Small intestine (tissue), 7 donors: ENCODE data around the gene FBXL17. TPM values are rescaled to one million over a fixed set of nuclear protein-coding genes. Genes with fewer than 3 reads are reported as not detected.

ENCODE experiments used
- DNase-seq, 2 donors: peaks; one replicate each; pipeline versions ENCODE4 v3.0.0 to v3.0.0-alpha.2; 2013
- FAIRE-seq: peaks from 2 replicates; lab custom pipeline; 2012; peaks lifted over from hg19 to GRCh38; lab: Jason Lieb, UNC
- H3K27ac ChIP-seq, 3 donors: one replicate each; pipeline ENCODE4 v1.5.1; 2013; ENCODE audit warnings: low read length in 2 of 3, mild to moderate bottlenecking in 2 of 3, control low read depth in 1 of 3, inconsistent platforms in 1 of 3, low read depth in 1 of 3, moderate library complexity in 1 of 3
- H3K27me3 ChIP-seq, 3 donors: one replicate each; pipeline ENCODE4 v1.6.1; 2013; ENCODE audit warnings: low read length in 3 of 3, inconsistent platforms in 1 of 3; ENCODE audit not compliant: control insufficient read depth in 3 of 3, insufficient read depth in 3 of 3
- H3K36me3 ChIP-seq, 3 donors: one replicate each; pipeline ENCODE4 v1.6.1; 2013; ENCODE audit warnings: low read length in 3 of 3, inconsistent platforms in 1 of 3, low read depth in 1 of 3, mild to moderate bottlenecking in 1 of 3, moderate library complexity in 1 of 3; ENCODE audit not compliant: control insufficient read depth in 3 of 3, insufficient read depth in 2 of 3
- H3K4me1 ChIP-seq, 3 donors: one replicate each; pipeline ENCODE4 v1.6.1; 2013; ENCODE audit warnings: low read length in 2 of 3, inconsistent platforms in 1 of 3, low read depth in 1 of 3, mild to moderate bottlenecking in 1 of 3, moderate library complexity in 1 of 3; ENCODE audit not compliant: control insufficient read depth in 3 of 3, insufficient read depth in 2 of 3
- H3K4me3 ChIP-seq, 3 donors: one replicate each; pipeline ENCODE4 v1.5.1; 2013; ENCODE audit warnings: low read length in 3 of 3, control low read depth in 1 of 3, inconsistent platforms in 1 of 3, low read depth in 1 of 3, mild to moderate bottlenecking in 1 of 3, moderate library complexity in 1 of 3
- H3K9me3 ChIP-seq, 2 donors: one replicate each; pipeline ENCODE4 v1.6.1; 2013; ENCODE audit warnings: low read depth in 1 of 2, low read length in 1 of 2; ENCODE audit not compliant: control insufficient read depth in 2 of 2, insufficient read depth in 1 of 2
- WGBS, 3 donors: extraction: QIAGEN DNeasy Blood & Tissue Kit; methylation state at CpG; one replicate each; pipeline ENCODE4 v1.1.7; 2013; 5-methylcytosine and 5-hydroxymethylcytosine counted together
- polyA plus RNA-seq, 4 donors: library from polyadenylated mRNA; stranded (reverse) in 3 of 4; unstranded in 1 of 4; fragments of 200-250 nt in 3 of 4; fragments of 120-200 nt in 1 of 4; gene quantifications; one replicate each; pipeline versions ENCODE4 v1.2.1 to v1.2.3, GENCODE V29; 2013
- donor health status: healthy with polysubstance abuse.
- donor health status: control.
- donor health status: control.
- donor health status: Bipolar disorder and iron deficiency.
- donor health status: healthy.

The FBXL17 gene
- polyA plus RNA-seq, 4 donors, result 5.4 to 20.6 (median 8.3) TPM

DNA sequence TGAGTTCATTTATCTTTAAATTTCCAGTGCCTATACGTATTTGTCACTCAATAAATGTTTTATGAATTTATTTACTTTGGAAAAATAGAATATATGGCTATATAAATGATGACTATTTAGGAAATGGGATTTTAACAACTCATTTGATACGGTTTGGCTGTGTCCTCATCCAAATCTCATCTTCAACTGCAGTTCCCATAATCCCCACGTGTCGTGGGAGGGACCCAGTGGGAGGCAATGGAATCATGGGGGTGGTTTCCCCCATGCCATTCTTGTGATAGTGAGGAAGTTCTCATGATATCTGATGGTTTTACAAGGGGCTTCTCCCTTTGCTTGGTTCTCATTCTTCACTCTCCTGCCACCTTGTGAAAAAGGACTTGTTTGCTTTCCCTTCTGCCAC is 523.6 kb downstream of the FBXL17 start:
- no peak overlapping the region for H3K27ac ChIP-seq
- peaks cover 0 to 4% (median 2%) of the 10 kb centered on the region in 3 donors for H3K36me3 ChIP-seq
- no peak overlapping the region for H3K4me3 ChIP-seq
- no peaks in the 10 kb centered on the region for H3K27me3 ChIP-seq
- 79 to 89% (median 84%) methylated on average over 4 of the region's 4 CpGs for WGBS, 3 donors
- DNase-seq (no peak), FAIRE-seq (no peak)
- no peaks in the 10 kb centered on the region for H3K4me1 ChIP-seq
- H3K9me3 ChIP-seq, result no peaks in the 10 kb centered on the region

DNA sequence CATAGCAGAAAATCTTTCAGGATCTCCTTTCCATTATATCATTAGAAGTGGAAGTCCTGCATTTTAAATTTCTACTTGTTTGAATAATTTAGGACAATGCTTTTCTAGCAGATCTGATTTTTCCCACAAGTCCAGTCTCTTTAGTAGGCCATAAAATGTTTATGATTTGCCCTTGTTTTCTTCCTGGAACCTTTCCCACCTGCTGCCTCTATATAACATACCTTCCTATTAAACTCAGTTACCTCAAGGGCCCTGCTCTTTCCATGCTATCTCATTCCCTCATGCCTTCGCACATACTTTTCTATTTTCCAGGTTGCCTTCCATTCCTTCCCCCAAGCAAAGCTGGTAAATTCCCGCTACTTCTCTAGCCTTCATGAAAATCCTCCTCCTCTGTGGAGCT is 524.1 kb downstream of the FBXL17 start:
- no peak for FAIRE-seq
- no peak for DNase-seq
- peaks cover 0 to 4% (median 2%) of the 10 kb centered on the region in 3 donors for H3K36me3 ChIP-seq

DNA sequence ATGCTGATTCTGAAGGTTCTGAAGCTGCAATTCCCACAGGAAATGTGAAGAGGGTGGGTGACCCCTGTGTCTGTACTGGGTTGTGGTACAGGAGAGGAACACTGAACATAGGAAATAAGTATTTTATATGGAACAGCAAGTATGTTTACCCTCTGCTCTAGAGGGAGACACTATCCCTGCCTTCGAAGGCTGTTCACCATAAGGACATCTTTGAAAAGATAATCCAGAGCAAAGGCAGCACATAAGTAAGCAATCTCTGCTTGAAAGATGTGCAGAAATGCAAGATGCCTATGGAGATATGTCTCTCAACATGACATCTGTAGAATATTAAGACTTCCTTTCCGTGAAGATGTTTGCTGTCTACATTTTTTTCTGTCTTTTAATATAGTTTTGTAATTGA is 526.7 kb downstream of the FBXL17 start:
- no peak overlapping the region for H3K4me3 ChIP-seq
- H3K9me3 ChIP-seq, result no peaks in the 10 kb centered on the region
- 62 to 63% (median 62%) methylated on average over 2 of the region's 2 CpGs for WGBS, 3 donors
- no peaks in the 10 kb centered on the region for H3K36me3 ChIP-seq
- FAIRE-seq (no peak), DNase-seq (no peak)
- H3K4me1 ChIP-seq, result no peaks in the 10 kb centered on the region
- no peaks in the 10 kb centered on the region for H3K27me3 ChIP-seq
- H3K27ac ChIP-seq, result no peak overlapping the region

More for the DNA sequence above, 524.1 kb downstream of the FBXL17 start:
- no peaks in the 10 kb centered on the region for H3K4me1 ChIP-seq
- H3K27me3 ChIP-seq, result no peaks in the 10 kb centered on the region
- no peak overlapping the region for H3K27ac ChIP-seq
- 90 to 95% (median 92%) methylated on average over 2 of the region's 2 CpGs for WGBS, 3 donors
- H3K9me3 ChIP-seq, result no peaks in the 10 kb centered on the region
- no peak overlapping the region for H3K4me3 ChIP-seq

DNA sequence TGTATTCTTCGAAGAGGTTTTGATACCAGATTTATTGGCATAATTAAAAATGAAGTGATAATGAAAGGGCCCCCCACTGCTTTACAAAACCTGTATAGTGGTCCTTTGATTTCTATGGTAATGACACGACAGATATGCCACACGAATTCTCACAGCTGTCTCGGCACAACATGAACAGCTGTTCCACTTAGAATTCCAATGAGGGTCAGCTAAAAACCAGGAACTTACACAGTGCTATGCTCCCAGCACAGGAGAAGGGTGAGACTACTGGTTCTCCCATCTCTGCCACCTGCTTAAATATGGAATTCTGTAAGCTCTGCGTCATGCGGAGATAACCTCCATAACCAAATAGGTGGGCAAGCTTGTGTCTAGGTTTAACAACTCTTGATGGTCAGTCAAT is 528.2 kb downstream of the FBXL17 start:
- 89 to 91% (median 89%) methylated on average over 6 of the region's 6 CpGs for WGBS, 3 donors
- Histone ChIP-seq H3K36me3 (no peaks in the 10 kb centered on the region), H3K4me1 (no peaks in the 10 kb centered on the region), H3K27ac (no peak overlapping the region), H3K4me3 (no peak overlapping the region), H3K9me3 (no peaks in the 10 kb centered on the region), H3K27me3 (no peaks in the 10 kb centered on the region)
- DNase-seq (no peak), FAIRE-seq (no peak)

DNA sequence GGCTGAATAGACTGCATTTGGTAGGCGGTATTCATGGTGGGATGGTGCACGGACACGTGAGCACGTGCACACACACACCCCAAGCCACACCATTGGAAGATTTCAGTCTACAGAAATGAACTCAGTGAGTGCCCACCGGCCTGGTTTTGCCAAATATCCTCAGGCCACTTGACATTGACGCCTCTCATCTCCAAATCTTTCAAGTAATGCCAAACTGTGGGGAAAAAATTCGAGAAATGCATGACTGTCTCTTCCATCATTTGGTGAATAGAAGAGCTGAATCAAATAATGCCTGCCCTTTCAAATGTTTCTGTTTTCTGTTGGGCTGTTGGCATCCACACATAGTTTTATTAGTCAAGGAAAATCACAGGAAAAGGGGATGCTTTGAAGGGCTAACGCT is 528.9 kb downstream of the FBXL17 start:
- Histone ChIP-seq H3K4me3 (no peak overlapping the region), H3K27ac (no peak overlapping the region), H3K9me3 (no peaks in the 10 kb centered on the region), H3K36me3 (no peaks in the 10 kb centered on the region), H3K4me1 (no peaks in the 10 kb centered on the region), H3K27me3 (no peaks in the 10 kb centered on the region)
- no peak for DNase-seq
- FAIRE-seq, result no peak
- WGBS, 3 donors, result 84 to 92% (median 87%) methylated on average over 8 of the region's 8 CpGs

DNA sequence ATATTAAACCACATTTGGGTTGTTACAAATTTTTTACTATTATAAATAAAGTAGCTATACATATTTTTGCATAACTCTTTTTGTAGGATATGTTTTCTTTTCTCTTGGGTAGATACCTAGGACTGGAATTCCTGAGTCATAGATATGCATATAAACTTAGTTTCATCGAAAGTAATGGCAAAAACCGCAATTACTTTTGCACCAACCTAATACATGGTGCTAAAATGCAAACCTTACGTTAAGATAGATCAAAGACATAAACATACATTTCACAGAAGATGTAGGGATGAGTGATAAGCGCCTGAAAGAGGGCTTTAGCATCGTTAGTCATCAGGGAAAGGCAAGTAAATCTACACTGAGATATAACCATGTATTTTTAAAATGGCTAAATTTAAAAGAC is 532.8 kb downstream of the FBXL17 start:
- H3K27ac ChIP-seq, result no peak overlapping the region
- no peaks in the 10 kb centered on the region for H3K27me3 ChIP-seq
- H3K9me3 ChIP-seq, result peaks cover 0 to 5% of the 10 kb centered on the region in 2 donors
- no peak overlapping the region for H3K4me3 ChIP-seq
- 86 to 92% (median 89%) methylated on average over 5 of the region's 5 CpGs for WGBS, 3 donors
- FAIRE-seq (no peak), DNase-seq (no peak)
- no peaks in the 10 kb centered on the region for H3K36me3 ChIP-seq
- H3K4me1 ChIP-seq, result no peaks in the 10 kb centered on the region

DNA sequence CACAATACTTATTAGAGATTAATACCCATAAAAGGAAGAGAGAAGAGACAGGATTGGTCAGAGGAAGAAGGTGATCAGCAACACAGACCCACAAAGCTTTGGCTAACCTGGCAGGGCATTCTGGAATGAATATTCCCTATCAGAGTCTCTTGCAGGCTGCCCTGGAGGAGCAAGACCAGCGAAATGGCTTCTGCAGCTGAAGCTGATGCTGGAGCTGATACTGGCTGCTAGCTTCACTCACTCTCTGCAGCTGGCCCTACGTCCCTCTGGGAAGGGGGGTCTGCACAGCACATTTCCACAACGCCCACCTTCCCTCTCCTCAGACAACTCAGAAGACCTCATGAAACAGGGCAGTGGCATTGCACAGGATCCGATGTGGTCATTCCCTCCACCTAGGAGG is 541.3 kb downstream of the FBXL17 start:
- no peak overlapping the region for H3K4me3 ChIP-seq
- DNase-seq (no peak), FAIRE-seq (no peak)
- 66 to 80% (median 66%) methylated on average over 4 of the region's 4 CpGs for WGBS, 3 donors
- no peaks in the 10 kb centered on the region for H3K27me3 ChIP-seq
- H3K9me3 ChIP-seq, result no peaks in the 10 kb centered on the region
- H3K4me1 ChIP-seq, result no peaks in the 10 kb centered on the region
- H3K27ac ChIP-seq, result no peak overlapping the region
- H3K36me3 ChIP-seq, result no peaks in the 10 kb centered on the region

DNA sequence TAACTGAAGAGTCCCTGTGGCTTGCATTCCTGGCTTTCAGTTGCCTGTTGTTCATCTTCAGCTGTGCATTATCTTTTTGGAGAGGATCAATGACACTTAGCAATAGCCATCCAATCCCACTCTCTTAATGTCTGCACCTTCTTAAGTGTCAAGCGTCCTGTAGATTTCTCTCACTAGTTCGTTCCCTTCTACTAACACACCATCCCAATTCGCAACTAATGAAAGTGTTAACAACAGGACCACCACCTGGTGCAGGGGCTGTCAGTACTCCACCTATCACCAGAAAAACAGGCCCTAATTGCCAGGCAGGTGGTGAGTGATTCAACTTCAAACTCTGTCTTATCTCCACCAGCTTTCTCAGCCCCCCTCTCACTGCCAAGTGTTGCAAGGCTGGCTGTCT is 541.7 kb downstream of the FBXL17 start:
- 83 to 92% (median 85%) methylated on average over 3 of the region's 3 CpGs for WGBS, 3 donors
- no peaks in the 10 kb centered on the region for H3K36me3 ChIP-seq
- no peaks in the 10 kb centered on the region for H3K9me3 ChIP-seq
- no peak for FAIRE-seq
- no peaks in the 10 kb centered on the region for H3K27me3 ChIP-seq
- no peaks in the 10 kb centered on the region for H3K4me1 ChIP-seq
- no peak for DNase-seq
- no peak overlapping the region for H3K4me3 ChIP-seq
- no peak overlapping the region for H3K27ac ChIP-seq

DNA sequence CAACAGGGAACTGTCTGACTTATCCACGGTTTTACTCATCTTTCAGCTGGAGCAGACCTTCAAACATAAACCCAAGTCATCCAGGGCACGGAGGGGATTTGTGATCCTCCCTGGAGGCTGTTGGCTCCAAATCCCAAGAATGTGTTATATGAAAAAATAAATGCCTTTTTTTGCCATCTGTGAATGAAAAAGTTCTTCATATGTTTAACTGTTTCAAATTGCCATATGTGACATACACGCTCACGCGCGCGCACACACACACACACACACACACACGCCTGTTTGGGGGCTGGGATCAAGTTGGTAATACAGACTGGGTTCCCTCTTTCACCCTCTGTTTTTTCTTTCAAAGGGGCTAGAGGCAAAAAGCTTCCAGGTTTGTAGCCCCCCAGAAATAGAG is 546.8 kb downstream of the FBXL17 start:
- DNase-seq (no peak), FAIRE-seq (no peak)
- no peaks in the 10 kb centered on the region for H3K27me3 ChIP-seq
- H3K27ac ChIP-seq, result no peak overlapping the region
- H3K4me1 ChIP-seq, result no peaks in the 10 kb centered on the region
- H3K36me3 ChIP-seq, result no peaks in the 10 kb centered on the region
- WGBS, 3 donors, result 93 to 95% (median 94%) methylated on average over 8 of the region's 8 CpGs
- H3K9me3 ChIP-seq, result no peaks in the 10 kb centered on the region
- H3K4me3 ChIP-seq, result no peak overlapping the region
